HCT116 (cell line): Measurements from ENCODE around the gene FAT2. TPM values are rescaled to one million over a fixed set of nuclear protein-coding genes. Genes with fewer than 3 reads are reported as not detected.

ENCODE experiments used
- ATAC-seq: fragments of 200-7000 bp; cut with Tn5 transposase; 2 replicates; pipeline ENCODE4 v1.9.1; 2020; ENCODE audit warnings: mild to moderate bottlenecking, moderate library complexity
- BruUV-seq: library from RNA; stranded (reverse); fragments of 400-500 nt; replicated peaks from 2 replicates; lab custom pipeline; 2021; lab: Mats Ljungman, UMichigan
- CTCF ChIA-PET: fragments of 300-600 bp; sonication (Branson Sonifier 250); formaldehyde crosslinking; loops from one replicate; lab custom pipeline; 2021; ENCODE audit warnings: antibody characterized with exemption; lab: Charles Lee
- POLR2A ChIA-PET: fragments of 300-600, 350-600 bp; sonication (Branson Sonifier 250); formaldehyde crosslinking; loops from one replicate; lab custom pipeline; 2021; ENCODE audit warnings: antibody characterized with exemption; lab: Charles Lee
- RAD21 ChIA-PET, 2 experiments: fragments of 300-600 bp; sonication (Branson Sonifier 250); formaldehyde crosslinking; loops; one replicate each; lab custom pipeline; 2023; ENCODE audit warnings: low total read pairs in 2 of 2; ENCODE audit not compliant: uncharacterized antibody in 2 of 2, unreplicated experiment in 2 of 2, low non-redundant PET in 1 of 2; lab: Charles Lee
- DNase-seq: peaks from one replicate; pipeline ENCODE4 v3.0.0-alpha.2; 2010; ENCODE audit warnings: low read depth, low spot score
- H2AFZ ChIP-seq: fragments of 200-600 bp; shearing (Covaris generic), sonication (generic); 2 replicates; pipeline ENCODE4 v1.6.1; 2017; ENCODE audit warnings: low read depth, mixed run types, mixed read lengths, antibody characterized with exemption, low read length; ENCODE audit not compliant: poor library complexity, severe bottlenecking
- H3K27ac ChIP-seq: 2 replicates; pipeline ENCODE4 v1.5.1; 2012; ENCODE audit warnings: low read depth, low read length
- H3K27me3 ChIP-seq: fragments of 200-600 bp; sonication (generic); 2 replicates; pipeline ENCODE4 v1.6.1; 2016; ENCODE audit warnings: mixed run types, low read length, mixed read lengths; ENCODE audit not compliant: insufficient read depth
- H3K36me3 ChIP-seq, 2 experiments: fragments of 200-500 bp in 1 of 2; fragments of 200-600 bp in 1 of 2; sonication (Bioruptor generic) in 1 of 2; sonication (generic) in 1 of 2; 2 replicates each; pipeline versions ENCODE4 v1.5.1 to v1.6.1; 2014 to 2016; ENCODE audit warnings: low read length in 2 of 2, inconsistent platforms in 1 of 2, mixed read lengths in 1 of 2, mixed run types in 1 of 2; ENCODE audit not compliant: insufficient read depth in 2 of 2, control insufficient read depth in 1 of 2
- H3K4me1 ChIP-seq, 2 experiments: fragments of 200-600 bp in 1 of 2; sonication (generic) in 1 of 2; 2 replicates each; pipeline versions ENCODE4 v1.5.1 to v1.6.1; 2012 to 2017; ENCODE audit warnings: low read length in 2 of 2, inconsistent platforms in 1 of 2, mild to moderate bottlenecking in 1 of 2, mixed read lengths in 1 of 2, mixed run types in 1 of 2, moderate library complexity in 1 of 2; ENCODE audit not compliant: insufficient read depth in 2 of 2, control insufficient read depth in 1 of 2
- H3K4me2 ChIP-seq: fragments of 200-600 bp; sonication (generic); 2 replicates; pipeline ENCODE4 v1.6.1; 2017; ENCODE audit warnings: mixed run types, low read length, mixed read lengths
- H3K4me3 ChIP-seq, 2 experiments: fragments of 200-600 bp in 1 of 2; sonication (generic) in 1 of 2; replicated peaks in 1 of 2; 2 replicates each; pipeline ENCODE4 v1.5.1; 2011 to 2016; ENCODE audit warnings: low read length in 2 of 2, control low read depth in 1 of 2, low read depth in 1 of 2, mild to moderate bottlenecking in 1 of 2, mixed read lengths in 1 of 2, mixed run types in 1 of 2
- H3K79me2 ChIP-seq: fragments of 200-600 bp; sonication (generic); 2 replicates; pipeline ENCODE4 v1.6.1; 2017; ENCODE audit warnings: mild to moderate bottlenecking, mixed run types, low read length, moderate library complexity, mixed read lengths; ENCODE audit not compliant: insufficient read depth
- H3K9ac ChIP-seq: fragments of 200-600 bp; sonication (generic); 2 replicates; pipeline ENCODE4 v1.6.1; 2016; ENCODE audit warnings: low read length, mixed read lengths
- H3K9me2 ChIP-seq: fragments of 200-600 bp; sonication (generic), shearing (Covaris generic); 2 replicates; pipeline ENCODE4 v1.6.1; 2017; ENCODE audit warnings: mixed run types, mild to moderate bottlenecking, moderate library complexity; ENCODE audit not compliant: insufficient read depth
- H3K9me3 ChIP-seq, 2 experiments: fragments of 200-500 bp in 1 of 2; fragments of 200-600 bp in 1 of 2; sonication (Bioruptor generic) in 1 of 2; sonication (generic) in 1 of 2; 2 replicates each; pipeline ENCODE4 v1.6.1; 2014 to 2017; ENCODE audit warnings: low read length in 2 of 2, mixed read lengths in 2 of 2, inconsistent platforms in 1 of 2, low read depth in 1 of 2, mild to moderate bottlenecking in 1 of 2, mixed run types in 1 of 2, moderate library complexity in 1 of 2; ENCODE audit not compliant: control insufficient read depth in 1 of 2, insufficient read depth in 1 of 2
- H4K20me1 ChIP-seq: fragments of 200-600 bp; sonication (generic), shearing (Covaris generic); 2 replicates; pipeline ENCODE4 v1.6.1; 2017; ENCODE audit warnings: mixed run types, mild to moderate bottlenecking, moderate library complexity; ENCODE audit not compliant: insufficient read depth
- CBX3 ChIP-seq: IDR thresholded peaks from 2 replicates; pipeline ENCODE4 v1.6.1; 2012; ENCODE audit warnings: low read depth
- CEBPB ChIP-seq: IDR thresholded peaks from 2 replicates; pipeline ENCODE4 v1.6.1; 2012; ENCODE audit warnings: low read depth
- CTCF ChIP-seq, 3 experiments: fragments of 200-600 bp in 1 of 3; sonication (generic) in 1 of 3; IDR thresholded peaks in 2 of 3; conservative IDR thresholded peaks in 1 of 3; 2 replicates each; pipeline ENCODE4 v1.5.1; 2012 to 2017; ENCODE audit warnings: low read depth in 2 of 3, low read length in 2 of 3, antibody characterized with exemption in 1 of 3, borderline replicate concordance in 1 of 3, control low read depth in 1 of 3, mild to moderate bottlenecking in 1 of 3, mixed read lengths in 1 of 3, mixed run types in 1 of 3, moderate library complexity in 1 of 3; ENCODE audit not compliant: insufficient read depth in 1 of 3
- EGR1 ChIP-seq: IDR thresholded peaks from 2 replicates; pipeline ENCODE4 v1.6.1; 2012; ENCODE audit warnings: low read depth
- ELF1 ChIP-seq: IDR thresholded peaks from 2 replicates; pipeline ENCODE4 v1.6.1; 2012; ENCODE audit warnings: low read depth, borderline replicate concordance
- FOSL1 ChIP-seq: IDR thresholded peaks from 2 replicates; pipeline ENCODE4 v1.6.1; 2012; ENCODE audit warnings: low read depth
- JUND ChIP-seq: IDR thresholded peaks from 2 replicates; pipeline ENCODE4 v1.6.1; 2012
- MAX ChIP-seq: IDR thresholded peaks from 2 replicates; pipeline ENCODE4 v1.6.1; 2012
- POLR2A ChIP-seq: IDR thresholded peaks from 2 replicates; pipeline ENCODE4 v1.7.0; 2011; ENCODE audit warnings: borderline replicate concordance; ENCODE audit not compliant: insufficient read depth, insufficient read length; ENCODE audit errors: extremely low read depth
- POLR2AphosphoS5 ChIP-seq: IDR thresholded peaks from 2 replicates; pipeline ENCODE4 v1.6.1; 2011; ENCODE audit warnings: mild to moderate bottlenecking, low read depth, low read length, moderate library complexity
- REST ChIP-seq: IDR thresholded peaks from 2 replicates; pipeline ENCODE4 v1.6.1; 2012; ENCODE audit warnings: low read depth
- SIN3A ChIP-seq: IDR thresholded peaks from 2 replicates; pipeline ENCODE4 v1.6.1; 2012; ENCODE audit warnings: low read depth
- SP1 ChIP-seq: IDR thresholded peaks from 2 replicates; pipeline ENCODE4 v1.6.1; 2012; ENCODE audit warnings: low read depth
- SRF ChIP-seq: IDR thresholded peaks from 2 replicates; pipeline ENCODE4 v1.6.1; 2012; ENCODE audit warnings: low read depth
- TCF7L2 ChIP-seq: IDR thresholded peaks from 2 replicates; pipeline ENCODE4 v1.7.0; 2011; ENCODE audit warnings: borderline replicate concordance, inconsistent platforms; ENCODE audit not compliant: insufficient read depth, insufficient read length; ENCODE audit errors: extremely low read depth
- YY1 ChIP-seq: IDR thresholded peaks from 2 replicates; pipeline ENCODE4 v1.6.1; 2011; ENCODE audit warnings: low read length, low read depth, moderate library complexity, mild to moderate bottlenecking; ENCODE audit not compliant: insufficient replicate concordance; ENCODE audit errors: extremely low read depth
- ZBTB33 ChIP-seq: IDR thresholded peaks from 2 replicates; pipeline ENCODE4 v1.6.1; 2011; ENCODE audit warnings: mild to moderate bottlenecking, low read length, moderate library complexity; ENCODE audit not compliant: insufficient replicate concordance; ENCODE audit errors: extremely low read depth
- ZFX ChIP-seq: fragments of 450-650 bp; IDR thresholded peaks from 2 replicates; pipeline ENCODE4 v1.6.1; 2017
- ZNF274 ChIP-seq: fragments of 200-500 bp; sonication (Bioruptor generic); IDR thresholded peaks from 2 replicates; pipeline ENCODE4 v1.6.1; 2014; ENCODE audit warnings: mild to moderate bottlenecking, low read depth, low read length, inconsistent platforms
- intact Hi-C: fragments of 100-400 bp; cut with micrococcal nuclease; formaldehyde crosslinking; loops from 2 replicates; pipeline ENCODE4 v1.10.0; 2022
- total RNA-seq: library from RNA; stranded (reverse); gene quantifications from one replicate; pipeline ENCODE4 v1.2.1, GENCODE V29; 2021; ENCODE audit not compliant: unreplicated experiment

FAT2 gene
- total RNA-seq, 1 experiment from 2014 or later: 0.05 TPM

- no peaks in the 10 kb centered on the region for H4K20me1 ChIP-seq
- no peaks in the 10 kb centered on the region for H3K4me1 ChIP-seq
- RAD21 ChIA-PET: no interaction called here
- POLR2A ChIA-PET: interaction anchor here (0.6 kb wide), 1 partner anchor 235 kb away, joined by 4 read pairs; no protein-coding TSS in a partner anchor
- no peak overlapping the region for H3K4me3 ChIP-seq
- H3K79me2 ChIP-seq: no peaks in the 10 kb centered on the region
- no peak overlapping the region for H2AFZ ChIP-seq
- BruUV-seq: no TSS peak
- DNase-seq (no peak), ATAC-seq (no peak)
- CTCF ChIA-PET: no interaction called here
- H3K9me2 ChIP-seq: no peaks in the 10 kb centered on the region
- H3K27me3 ChIP-seq: no peaks in the 10 kb centered on the region; the same call in 1 of the 2 replicates
- TF ChIP-seq CEBPB (no peak), ELF1 (no peak), JUND (no peak), ZFX (no peak), ZBTB33 (no peak), SRF (no peak), ZNF274 (no peak), CBX3 (no peak), REST (no peak), POLR2A (no peak), YY1 (no peak), MAX (no peak), POLR2AphosphoS5 (no peak), CTCF (IDR thresholded peaks at IDR 0.05 in 2 of 3, conservative IDR thresholded peaks at IDR 0.05 in 1 of 3; ENCODE audit: borderline replicate concordance in 1 of 3, insufficient read depth in 1 of 3, low read depth in 2 of 3, low read length in 2 of 3) (no peak), SP1 (no peak), EGR1 (no peak), FOSL1 (no peak), TCF7L2 (no peak), SIN3A (no peak)
- intact Hi-C loops: no loop called here
- no peaks in the 10 kb centered on the region for H3K36me3 ChIP-seq
- no peaks in the 10 kb centered on the region for H3K9me3 ChIP-seq
- H3K9ac ChIP-seq: no peak overlapping the region
- no peak overlapping the region for H3K4me2 ChIP-seq
- no peak overlapping the region for H3K27ac ChIP-seq
Observed at GRCh38 chr5:151580858-151581257, 10.3 kb downstream of the FAT2 start.
